ENCODE results near the gene DENND1B. TPM values are rescaled to one million over a fixed set of nuclear protein-coding genes. Genes with fewer than 3 reads are reported as not detected.
"Not testable (repeated sequence)": the region's sequence is repeated elsewhere in the genome, so short reads cannot be mapped to it uniquely, and the experiment has no call there.

The DENND1B gene
- polyA plus RNA-seq, 3 donors from 2014 or later, result 15.6 to 19.2 (median 18.5) TPM

DNA sequence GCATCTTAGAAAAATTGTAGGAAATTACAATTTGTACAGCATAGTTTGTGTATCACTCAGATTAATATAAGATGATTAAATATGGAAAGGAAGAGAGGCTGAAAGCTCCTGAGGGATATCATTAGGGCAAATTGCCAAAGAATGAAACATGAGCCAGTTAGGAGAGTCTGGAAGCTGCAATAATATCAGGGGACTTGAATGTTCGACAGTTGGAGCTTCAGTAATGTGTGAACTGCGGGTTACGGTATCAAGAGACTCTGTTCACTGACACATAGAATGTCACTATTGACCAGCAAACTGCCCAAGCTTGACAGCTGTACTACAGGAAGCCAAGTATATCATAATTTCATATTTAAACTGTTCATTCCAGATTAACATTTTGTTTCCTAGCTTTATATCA lies 157.2 kb downstream of the DENND1B start:
- DNase-seq, result no peak
- Mint-ChIP-seq H3K36me3 (peaks cover 0 to 8% (median 0%) of the 10 kb centered on the region in 3 donors), H3K4me1 (no peaks in the 10 kb centered on the region), H3K9me3 (no peaks in the 10 kb centered on the region), H3K4me3 (no peak overlapping the region), H3K27me3 (ENCODE audit: low read depth in 3 of 3) (no peaks in the 10 kb centered on the region), H3K27ac (no peak overlapping the region)

DNA sequence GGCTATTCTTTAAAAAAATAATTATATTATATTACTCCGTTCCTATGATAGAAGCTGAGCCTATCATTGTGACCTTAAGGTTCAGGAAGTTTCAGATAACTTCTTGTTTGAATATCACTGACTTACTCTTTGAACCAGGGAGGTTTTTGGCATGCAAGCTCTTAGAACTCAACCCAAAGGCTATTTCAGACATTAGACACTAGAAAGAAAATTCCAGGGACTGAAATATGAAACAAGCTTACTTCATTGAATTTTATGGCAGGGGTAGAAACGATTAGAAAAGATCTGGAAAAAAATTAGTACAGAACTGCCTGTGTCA lies 159.6 kb downstream of the DENND1B start:
- no peaks in the 10 kb centered on the region for H3K9me3 Mint-ChIP-seq
- no peaks in the 10 kb centered on the region for H3K27me3 Mint-ChIP-seq (ENCODE audit: low read depth in 3 of 3)
- DNase-seq, result no peak
- H3K36me3 Mint-ChIP-seq, result peaks cover 0 to 8% (median 0%) of the 10 kb centered on the region in 3 donors
- H3K27ac Mint-ChIP-seq, result no peak overlapping the region
- H3K4me1 Mint-ChIP-seq, result no peaks in the 10 kb centered on the region
- no peak overlapping the region for H3K4me3 Mint-ChIP-seq

DNA sequence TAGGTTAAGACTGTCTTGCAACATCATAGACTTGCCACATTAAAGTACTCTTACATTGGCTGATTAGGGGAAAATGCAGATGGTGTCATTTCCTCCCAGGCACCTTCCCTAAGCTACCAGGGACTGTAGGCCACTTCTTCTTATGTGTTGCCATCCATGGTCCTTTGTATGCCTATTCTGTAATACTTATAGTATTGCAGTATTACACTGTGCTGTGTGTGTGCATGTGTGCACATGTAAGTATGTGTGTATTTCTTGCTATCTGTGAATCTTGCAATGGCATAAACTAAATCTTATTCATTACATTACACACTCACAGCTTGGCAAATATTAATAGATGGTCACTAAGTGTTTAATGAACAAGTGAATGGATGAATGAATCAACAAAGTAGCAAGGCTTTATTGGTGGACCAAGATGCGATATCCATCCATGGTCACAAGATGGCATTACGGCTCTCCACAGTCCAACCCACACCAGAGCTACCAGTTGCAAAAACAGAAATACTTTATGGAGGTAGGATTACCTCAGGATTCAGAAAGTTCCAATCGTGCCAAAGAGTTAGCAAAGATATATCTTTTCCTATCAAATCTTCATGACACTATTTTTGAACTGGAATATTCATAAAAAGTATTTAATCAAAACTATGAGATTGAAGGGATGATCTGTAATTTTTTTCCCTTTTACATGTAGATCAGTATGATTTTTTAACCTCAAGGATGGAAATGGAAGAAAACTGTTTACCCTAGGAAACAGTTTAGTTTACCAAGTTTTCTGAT lies 160.2 kb downstream of the DENND1B start:
- Mint-ChIP-seq H3K36me3 (peaks cover 0 to 8% (median 0%) of the 10 kb centered on the region in 3 donors), H3K4me3 (no peak overlapping the region), H3K9me3 (no peaks in the 10 kb centered on the region), H3K4me1 (no peaks in the 10 kb centered on the region), H3K27me3 (ENCODE audit: low read depth in 3 of 3) (no peaks in the 10 kb centered on the region), H3K27ac (no peak overlapping the region)
- peak in 2 of 3 donors; percentile 14 to 24 for DNase-seq

DNA sequence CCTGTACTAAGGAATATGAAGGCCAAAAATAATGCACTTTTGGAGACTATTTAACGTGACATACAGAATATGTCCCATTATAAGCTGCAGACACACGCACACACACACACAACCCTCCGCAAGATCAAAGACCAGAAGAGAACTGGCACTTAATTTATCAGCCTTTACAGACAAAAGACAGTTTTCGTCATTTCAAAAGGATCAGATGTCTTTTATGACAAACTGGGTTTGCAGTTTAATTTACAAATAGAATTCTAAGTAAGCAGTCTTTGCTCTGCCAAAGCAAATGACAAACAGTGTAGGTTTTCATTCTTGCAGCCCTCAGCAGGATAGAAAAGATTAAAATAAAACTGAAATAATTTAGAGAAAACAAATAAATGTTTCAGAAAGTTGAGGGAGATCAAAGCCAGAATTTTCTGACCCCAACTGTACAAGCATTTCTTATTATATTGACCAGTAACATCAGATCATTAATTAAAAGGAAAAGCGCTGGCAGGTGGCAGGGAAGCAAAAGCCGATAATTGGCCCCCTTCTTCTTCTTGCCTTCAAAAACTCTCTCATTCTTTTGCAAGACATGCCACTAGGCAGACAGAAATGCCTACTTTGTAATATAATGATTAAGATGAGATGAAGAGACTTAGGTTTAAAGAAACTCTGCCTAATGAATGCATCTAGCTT lies 169.0 kb downstream of the DENND1B start:
- no peak overlapping the region for H3K4me3 Mint-ChIP-seq
- H3K4me1 Mint-ChIP-seq, result no peaks in the 10 kb centered on the region
- H3K27me3 Mint-ChIP-seq (ENCODE audit: low read depth in 3 of 3), result no peaks in the 10 kb centered on the region
- H3K9me3 Mint-ChIP-seq, result no peaks in the 10 kb centered on the region
- H3K27ac Mint-ChIP-seq, result no peak overlapping the region
- no peak for DNase-seq
- H3K36me3 Mint-ChIP-seq, result peaks cover 0 to 12% (median 0%) of the 10 kb centered on the region in 3 donors

DNA sequence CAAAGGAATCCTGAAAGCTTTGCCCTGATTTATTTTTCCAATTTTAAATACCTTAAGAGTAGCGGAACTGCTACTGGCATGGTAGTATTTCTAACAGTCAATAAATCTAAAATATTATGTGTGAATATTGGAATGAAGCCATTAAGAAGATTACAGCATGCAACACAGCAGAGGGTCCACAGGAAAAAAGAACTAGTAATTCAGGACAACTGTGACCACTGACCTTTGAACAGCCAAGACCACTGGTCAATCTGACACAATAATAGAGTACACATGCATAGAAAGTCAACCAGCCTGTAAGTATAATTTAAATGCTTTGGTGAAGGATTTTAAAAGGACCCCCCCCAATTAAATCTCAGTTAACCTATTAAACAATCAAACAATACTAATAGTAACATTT lies 171.0 kb downstream of the DENND1B start:
- Mint-ChIP-seq H3K4me1 (no peaks in the 10 kb centered on the region), H3K27ac (no peak overlapping the region), H3K27me3 (ENCODE audit: low read depth in 3 of 3) (peaks cover 0 to 3% (median 0%) of the 10 kb centered on the region in 3 donors), H3K4me3 (no peak overlapping the region), H3K36me3 (peaks cover 0 to 19% (median 4%) of the 10 kb centered on the region in 3 donors), H3K9me3 (no peaks in the 10 kb centered on the region)
- no peak for DNase-seq

DNA sequence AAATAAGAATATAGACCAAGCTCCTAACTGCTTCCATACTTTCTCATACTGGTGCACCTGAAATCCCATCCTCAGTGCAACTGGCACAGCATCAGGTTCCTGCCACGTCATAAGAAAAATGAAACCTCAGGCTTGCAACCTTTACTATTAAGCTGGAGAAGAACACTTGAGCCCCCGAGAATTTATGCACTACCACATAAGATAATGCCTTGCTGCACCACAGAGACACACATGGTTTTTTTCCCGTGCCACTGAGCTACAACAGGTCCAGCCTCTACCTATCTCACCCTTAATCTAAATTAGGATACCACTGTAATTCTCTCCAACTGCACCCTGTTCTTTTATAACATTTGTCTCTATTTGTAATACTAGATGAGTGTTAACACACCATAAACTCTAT lies 174.5 kb downstream of the DENND1B start:
- Mint-ChIP-seq H3K27ac (no peak overlapping the region), H3K36me3 (peaks cover 0 to 14% (median 4%) of the 10 kb centered on the region in 3 donors), H3K27me3 (ENCODE audit: low read depth in 3 of 3) (peaks cover 0 to 3% (median 0%) of the 10 kb centered on the region in 3 donors), H3K4me1 (no peaks in the 10 kb centered on the region), H3K4me3 (no peak overlapping the region), H3K9me3 (no peaks in the 10 kb centered on the region)
- DNase-seq, result no peak

DNA sequence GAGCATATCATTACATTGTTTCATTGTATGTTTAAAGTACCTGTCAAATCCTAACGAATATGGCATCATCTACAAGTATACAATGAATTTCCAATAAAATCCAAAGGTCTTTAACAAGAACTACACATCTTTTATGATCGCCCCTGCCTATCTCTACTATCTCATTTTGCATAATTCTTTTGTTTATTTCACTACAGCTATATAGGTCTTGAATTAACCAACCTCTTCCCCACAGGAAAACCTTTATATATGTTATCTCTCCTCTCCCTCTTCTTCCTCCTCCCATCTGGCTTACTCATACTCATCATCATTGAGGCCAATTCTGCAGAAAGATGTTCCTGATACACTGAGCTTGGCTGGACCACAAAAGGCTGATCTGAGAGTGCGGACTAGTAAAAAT lies 175.5 kb downstream of the DENND1B start:
- Mint-ChIP-seq H3K27me3 (ENCODE audit: low read depth in 3 of 3) (peaks cover 0 to 3% (median 0%) of the 10 kb centered on the region in 3 donors), H3K4me1 (no peaks in the 10 kb centered on the region), H3K9me3 (no peaks in the 10 kb centered on the region), H3K36me3 (peaks cover 0 to 14% (median 4%) of the 10 kb centered on the region in 3 donors), H3K27ac (no peak overlapping the region), H3K4me3 (no peak overlapping the region)
- no peak for DNase-seq

DNA sequence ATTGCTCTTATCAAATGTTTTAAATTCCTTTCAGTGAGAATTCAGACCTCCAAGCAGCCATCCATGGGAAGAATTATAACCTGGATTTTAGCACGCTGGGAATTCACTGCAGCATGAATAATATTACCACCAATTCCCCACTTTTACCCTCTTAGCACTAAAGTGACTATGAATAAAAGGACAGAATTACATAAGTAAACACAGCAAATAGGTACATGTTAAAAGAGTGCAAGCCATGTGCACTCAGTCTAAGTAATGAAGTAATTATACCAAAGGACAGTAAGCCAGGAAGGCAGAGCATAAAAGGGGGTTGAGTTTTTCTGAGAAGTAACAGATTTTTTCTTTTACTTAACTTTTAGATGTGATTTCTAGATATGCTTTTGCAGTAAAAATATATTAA lies 176.3 kb downstream of the DENND1B start:
- Mint-ChIP-seq H3K27ac (peak overlapping the region in 1 of 6 donors; percentile 46), H3K4me1 (no peaks in the 10 kb centered on the region), H3K36me3 (peaks cover 4 to 15% (median 4%) of the 10 kb centered on the region in 3 donors), H3K9me3 (no peaks in the 10 kb centered on the region), H3K4me3 (no peak overlapping the region), H3K27me3 (ENCODE audit: low read depth in 3 of 3) (peaks cover 0 to 3% (median 0%) of the 10 kb centered on the region in 3 donors)
- DNase-seq, result no peak

DNA sequence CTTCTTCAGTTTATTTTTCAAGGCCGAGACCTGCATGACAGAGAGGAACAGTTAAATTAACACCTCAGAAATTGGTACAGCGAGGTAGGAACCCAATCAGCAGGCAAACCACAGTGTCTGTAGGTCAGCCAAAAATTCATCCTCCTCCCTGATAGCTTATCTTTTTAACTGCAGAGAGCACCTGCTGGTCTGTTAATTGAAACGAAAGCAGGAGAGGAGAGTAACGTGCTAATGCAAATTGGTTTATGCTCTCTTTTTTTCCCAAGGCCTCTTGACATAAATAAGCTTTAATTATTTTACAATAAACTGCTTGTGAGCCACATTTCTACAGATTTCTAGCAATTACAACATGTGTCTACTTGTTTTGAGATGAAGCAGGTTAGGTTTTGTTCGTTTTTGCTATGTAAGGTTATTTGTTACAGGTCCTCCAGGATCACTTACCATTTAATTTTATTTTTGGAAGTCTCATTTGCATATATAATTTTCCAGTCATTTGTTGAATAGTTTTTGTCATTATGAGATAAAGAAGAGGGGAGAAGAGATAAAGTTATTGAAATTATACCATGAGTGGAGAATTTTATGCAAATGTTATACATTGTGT lies 179.9 kb downstream of the DENND1B start:
- Mint-ChIP-seq H3K36me3 (peaks cover 9 to 15% (median 10%) of the 10 kb centered on the region in 3 donors), H3K27ac (peak overlapping the region in 1 of 6 donors; percentile 33), H3K4me1 (no peaks in the 10 kb centered on the region), H3K9me3 (no peaks in the 10 kb centered on the region), H3K4me3 (no peak overlapping the region), H3K27me3 (ENCODE audit: low read depth in 3 of 3) (peaks cover 0 to 3% (median 0%) of the 10 kb centered on the region in 3 donors)
- no peak for DNase-seq

DNA sequence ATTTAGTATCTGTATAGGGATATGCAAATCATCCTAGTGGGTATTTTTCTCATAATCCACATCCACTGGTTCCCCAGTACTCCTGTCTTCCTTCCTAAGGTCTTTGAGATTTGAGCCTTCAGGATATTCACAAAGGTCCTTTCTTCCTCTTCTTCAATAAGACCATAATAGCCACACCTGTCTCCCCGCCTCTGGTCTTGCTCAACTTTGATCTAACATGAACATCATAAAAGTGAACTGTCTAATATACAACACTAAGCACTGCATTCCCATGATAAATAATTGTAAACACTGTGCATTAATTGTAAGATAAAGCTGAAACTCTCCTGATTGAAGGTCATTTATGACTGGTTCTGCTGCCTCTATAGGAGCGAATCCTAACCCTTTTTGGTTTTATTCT lies 184.6 kb downstream of the DENND1B start:
- no peak for DNase-seq
- no peak overlapping the region for H3K4me3 Mint-ChIP-seq
- no peaks in the 10 kb centered on the region for H3K27me3 Mint-ChIP-seq (ENCODE audit: low read depth in 3 of 3)
- no peaks in the 10 kb centered on the region for H3K4me1 Mint-ChIP-seq
- H3K27ac Mint-ChIP-seq, result peak overlapping the region in 1 of 6 donors; percentile 23
- H3K36me3 Mint-ChIP-seq, result peaks cover 7 to 19% (median 13%) of the 10 kb centered on the region in 3 donors
- no peaks in the 10 kb centered on the region for H3K9me3 Mint-ChIP-seq

DNA sequence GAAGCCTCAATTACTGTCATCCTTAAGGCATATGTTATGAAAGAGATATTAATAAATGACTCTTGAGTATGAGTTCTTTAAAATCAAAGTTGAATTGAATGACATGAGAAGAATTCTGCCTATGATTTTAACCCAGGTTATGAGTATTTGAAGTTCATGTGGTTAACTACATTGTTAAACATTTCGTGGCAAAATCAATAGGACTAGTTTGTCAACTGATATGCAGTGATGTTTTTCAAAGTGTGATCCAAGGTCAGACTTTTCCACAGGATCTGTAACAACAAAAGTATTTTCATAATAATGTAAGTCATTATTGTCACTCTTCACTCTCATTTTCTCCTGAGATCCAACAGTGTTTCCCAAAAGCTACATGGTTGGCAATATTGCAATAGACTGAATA lies 189.5 kb downstream of the DENND1B start:
- DNase-seq, result no peak
- H3K27ac Mint-ChIP-seq, result no peak overlapping the region
- no peak overlapping the region for H3K4me3 Mint-ChIP-seq
- H3K9me3 Mint-ChIP-seq, result no peaks in the 10 kb centered on the region
- H3K27me3 Mint-ChIP-seq (ENCODE audit: low read depth in 3 of 3), result no peaks in the 10 kb centered on the region
- peaks cover 8 to 13% (median 11%) of the 10 kb centered on the region in 3 donors for H3K36me3 Mint-ChIP-seq
- no peaks in the 10 kb centered on the region for H3K4me1 Mint-ChIP-seq

DNA sequence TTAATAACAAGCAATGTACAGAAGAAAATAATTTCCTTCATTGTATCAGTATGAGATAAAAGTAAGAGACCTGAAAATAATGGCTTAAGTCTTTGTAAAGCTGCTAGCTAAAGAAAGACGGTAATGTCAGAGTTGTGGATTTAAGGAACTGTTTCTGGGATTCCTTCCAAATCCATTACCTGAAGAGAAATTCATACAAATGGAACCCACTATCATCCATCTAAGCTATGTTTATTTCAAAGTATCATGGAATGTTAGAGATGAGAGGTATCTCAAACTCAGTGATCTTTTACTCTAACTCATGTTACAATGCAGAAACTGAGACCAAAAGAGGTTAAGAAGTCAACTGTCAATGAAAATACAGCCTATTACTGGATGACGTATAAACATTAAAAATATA lies 197.7 kb downstream of the DENND1B start:
- no peaks in the 10 kb centered on the region for H3K4me1 Mint-ChIP-seq
- H3K27ac Mint-ChIP-seq, result no peak overlapping the region
- no peak overlapping the region for H3K4me3 Mint-ChIP-seq
- H3K9me3 Mint-ChIP-seq, result peaks cover 0 to 3% (median 0%) of the 10 kb centered on the region in 6 donors
- no peak for DNase-seq
- H3K36me3 Mint-ChIP-seq, result peaks cover 23 to 37% (median 27%) of the 10 kb centered on the region in 3 donors
- no peaks in the 10 kb centered on the region for H3K27me3 Mint-ChIP-seq (ENCODE audit: low read depth in 3 of 3)

DNA sequence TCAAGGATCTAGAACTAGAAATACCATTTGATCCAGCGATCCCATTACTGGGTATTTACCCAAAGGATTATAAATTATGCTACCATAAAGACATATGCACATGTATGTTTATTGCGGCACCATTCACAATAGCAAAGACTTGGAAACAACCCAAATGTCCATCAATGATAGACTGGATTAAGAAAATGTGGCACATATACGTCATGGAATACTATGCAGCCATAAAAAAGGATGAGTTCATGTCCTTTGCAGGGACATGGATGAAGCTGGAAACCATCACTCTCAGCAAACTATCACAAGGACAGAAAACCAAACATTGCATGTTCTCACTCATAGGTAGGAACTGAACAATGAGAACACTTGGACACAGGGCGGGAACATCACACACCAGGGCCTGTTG lies 199.7 kb downstream of the DENND1B start:
- not testable (repeated sequence) for H3K4me3 Mint-ChIP-seq; H3K4me1 Mint-ChIP-seq; DNase-seq; H3K9me3 Mint-ChIP-seq; H3K27ac Mint-ChIP-seq; H3K27me3 Mint-ChIP-seq (ENCODE audit: low read depth in 3 of 3)
- peaks cover 25 to 46% (median 25%) of the 10 kb centered on the region in 3 donors for H3K36me3 Mint-ChIP-seq

DNA sequence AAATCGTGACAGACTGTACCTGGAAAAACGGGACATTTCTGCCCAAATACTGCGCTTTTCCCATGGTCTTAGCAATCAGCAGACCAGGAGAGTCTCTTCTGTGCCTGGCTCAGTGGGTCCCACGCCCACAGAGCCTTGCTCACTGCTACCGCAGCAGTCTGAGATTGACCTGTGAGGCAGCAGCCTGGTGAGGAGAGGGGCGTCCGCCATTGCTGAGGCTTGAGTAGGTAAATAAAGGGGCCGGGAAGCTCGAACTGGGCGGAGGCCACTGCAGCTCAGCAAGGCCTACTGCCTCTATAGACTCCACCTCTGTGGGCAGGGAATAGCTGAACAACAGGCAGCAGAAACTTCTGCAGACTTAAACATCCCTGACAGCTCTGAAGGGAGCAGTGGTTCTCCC lies 203.1 kb downstream of the DENND1B start:
- no peaks in the 10 kb centered on the region for H3K4me1 Mint-ChIP-seq
- peaks cover 2 to 18% (median 15%) of the 10 kb centered on the region in 6 donors for H3K9me3 Mint-ChIP-seq
- H3K27me3 Mint-ChIP-seq (ENCODE audit: low read depth in 3 of 3), result no peaks in the 10 kb centered on the region
- H3K27ac Mint-ChIP-seq, result no peak overlapping the region
- H3K36me3 Mint-ChIP-seq, result peaks cover 44 to 66% (median 47%) of the 10 kb centered on the region in 3 donors
- no peak for DNase-seq
- H3K4me3 Mint-ChIP-seq, result no peak overlapping the region
